GM23338 (cell line): ENCODE results near the gene PTPRA. TPM values are rescaled to one million over a fixed set of nuclear protein-coding genes. Genes with fewer than 3 reads are reported as not detected.

ENCODE experiments used
- ATAC-seq: fragments of 200-7000 bp; cut with Tn5 transposase; 3 replicates; pipeline ENCODE4 v1.9.1; 2020
- DNase-seq: peaks from one replicate; pipeline ENCODE4 v3.0.0-alpha.2; 2015; ENCODE audit warnings: low spot score
- H2AFZ ChIP-seq: fragments of 200-600 bp; sonication (generic); 2 replicates; pipeline ENCODE4 v1.8.0; 2016; ENCODE audit warnings: antibody characterized with exemption, mild to moderate bottlenecking, moderate library complexity
- H3F3A ChIP-seq: fragments of 200-600 bp; sonication (generic); replicated peaks from 2 replicates; pipeline ENCODE4 v1.8.0; 2017; ENCODE audit warnings: antibody characterized with exemption, mixed run types, low read depth
- H3K27ac ChIP-seq: fragments of 200-600 bp; sonication (generic); 2 replicates; pipeline ENCODE4 v1.6.1; 2016; ENCODE audit warnings: low read depth
- H3K27me3 ChIP-seq: fragments of 200-600 bp; sonication (generic); 2 replicates; pipeline ENCODE4 v1.8.0; 2016; ENCODE audit warnings: mild to moderate bottlenecking, mixed run types, moderate library complexity; ENCODE audit not compliant: insufficient read depth
- H3K36me3 ChIP-seq: fragments of 200-600 bp; sonication (generic); 2 replicates; pipeline ENCODE4 v1.8.0; 2016; ENCODE audit warnings: mild to moderate bottlenecking; ENCODE audit not compliant: insufficient read depth
- H3K4me1 ChIP-seq: fragments of 200-600 bp; sonication (generic); 2 replicates; pipeline ENCODE4 v1.8.0; 2016; ENCODE audit warnings: mild to moderate bottlenecking, moderate library complexity; ENCODE audit not compliant: insufficient read depth
- H3K4me2 ChIP-seq: fragments of 200-600 bp; sonication (generic); 2 replicates; pipeline ENCODE4 v1.7.1; 2017; ENCODE audit warnings: mixed run types
- H3K4me3 ChIP-seq: fragments of 200-600 bp; sonication (generic); 2 replicates; pipeline ENCODE4 v1.6.1; 2016; ENCODE audit warnings: mixed run types
- H3K79me2 ChIP-seq: fragments of 200-600 bp; sonication (generic); replicated peaks from 2 replicates; pipeline ENCODE4 v1.8.0; 2017; ENCODE audit warnings: mild to moderate bottlenecking; ENCODE audit not compliant: insufficient read depth
- H3K9me2 ChIP-seq: fragments of 200-600 bp; sonication (generic); 2 replicates; pipeline ENCODE4 v1.8.0; 2017; ENCODE audit not compliant: insufficient read depth
- H4K20me1 ChIP-seq: fragments of 200-600 bp; sonication (generic); replicated peaks from 2 replicates; pipeline ENCODE4 v1.8.0; 2017; ENCODE audit warnings: mild to moderate bottlenecking; ENCODE audit not compliant: insufficient read depth
- H3K27ac Mint-ChIP-seq: 2 replicates; pipeline ENCODE4 v1.8.0; 2020; ENCODE audit warnings: inconsistent platforms, mild to moderate bottlenecking, moderate library complexity, mixed read lengths
- H3K27me3 Mint-ChIP-seq: 3 replicates; pipeline ENCODE4 v1.8.0; 2022; ENCODE audit warnings: low read depth, mild to moderate bottlenecking, moderate library complexity, mixed read lengths, inconsistent platforms; ENCODE audit not compliant: insufficient read depth, poor library complexity
- H3K36me3 Mint-ChIP-seq: 3 replicates; pipeline ENCODE4 v1.8.0; 2021; ENCODE audit warnings: low read depth, mild to moderate bottlenecking, inconsistent platforms, moderate library complexity, mixed read lengths
- H3K4me1 Mint-ChIP-seq: 3 replicates; pipeline ENCODE4 v1.8.0; 2020; ENCODE audit warnings: mild to moderate bottlenecking, inconsistent platforms, mixed read lengths
- H3K4me3 Mint-ChIP-seq: 3 replicates; pipeline ENCODE4 v1.8.0; 2021; ENCODE audit warnings: moderate library complexity, mild to moderate bottlenecking, inconsistent platforms, mixed read lengths
- H3K9me3 Mint-ChIP-seq: 3 replicates; pipeline ENCODE4 v1.8.0; 2020; ENCODE audit warnings: moderate library complexity, mild to moderate bottlenecking, inconsistent platforms, mixed read lengths
- CREB1 ChIP-seq: fragments of 250-450 bp; sonication (Bioruptor Pico); IDR thresholded peaks from 2 replicates; pipeline ENCODE4 v1.5.0; 2020; ENCODE audit warnings: low read depth, mild to moderate bottlenecking, moderate library complexity
- EZH2 ChIP-seq: fragments of 200-600 bp; sonication (generic); IDR thresholded peaks from one replicate; pipeline ENCODE4 v1.8.0; 2017; ENCODE audit warnings: antibody characterized with exemption, mild to moderate bottlenecking, low read depth; ENCODE audit not compliant: unreplicated experiment
- EZH2phosphoT487 ChIP-seq: fragments of 200-600 bp; sonication (generic); IDR thresholded peaks from one replicate; pipeline ENCODE4 v1.8.1; 2018; ENCODE audit warnings: antibody characterized with exemption; ENCODE audit not compliant: unreplicated experiment
- JUNB ChIP-seq: IDR thresholded peaks from one replicate; pipeline ENCODE4 v1.6.1; 2016; ENCODE audit warnings: antibody characterized with exemption; ENCODE audit not compliant: unreplicated experiment
- NANOG ChIP-seq: IDR thresholded peaks from 2 replicates; pipeline ENCODE4 v1.6.1; 2016; ENCODE audit warnings: antibody characterized with exemption, borderline replicate concordance
- POLR2AphosphoS5 ChIP-seq: IDR thresholded peaks from 2 replicates; pipeline ENCODE4 v1.6.1; 2016; ENCODE audit warnings: antibody characterized with exemption, low read depth
- REST ChIP-seq: IDR thresholded peaks from one replicate; pipeline ENCODE4 v1.6.1; 2018; ENCODE audit warnings: antibody characterized with exemption; ENCODE audit not compliant: unreplicated experiment
- STAT1 ChIP-seq: IDR thresholded peaks from one replicate; pipeline ENCODE4 v1.6.1; 2016; ENCODE audit warnings: antibody characterized with exemption; ENCODE audit not compliant: unreplicated experiment
- ZNF114 ChIP-seq: fragments of 250-450 bp; sonication (Bioruptor Pico); IDR thresholded peaks from 2 replicates; pipeline ENCODE4 v1.5.0; 2020; ENCODE audit warnings: mild to moderate bottlenecking, moderate library complexity
- ZNF331 ChIP-seq: fragments of 250-450 bp; sonication (Bioruptor Pico); IDR thresholded peaks from 2 replicates; pipeline ENCODE4 v1.5.0; 2020; ENCODE audit warnings: low read depth, mild to moderate bottlenecking, moderate library complexity
- ZNF462 ChIP-seq: fragments of 250-450 bp; sonication (Bioruptor Pico); IDR thresholded peaks from 2 replicates; pipeline ENCODE4 v1.5.0; 2020; ENCODE audit warnings: mild to moderate bottlenecking, moderate library complexity
- polyA plus RNA-seq: library from polyadenylated mRNA; unstranded; fragments of >200 nt; fragmentation: Nextera tagmentation; extraction: Ambion mirVana; gene quantifications from 2 replicates; pipeline ENCODE4 v1.2.1, GENCODE V29; 2016
- total RNA-seq: library from RNA; depleted of rRNA; stranded (reverse); fragments of >200 nt; shearing (Covaris generic); gene quantifications from 2 replicates; pipeline ENCODE4 v1.2.3, GENCODE V29; 2014
- TF ChIP-seq, protein P1 (sequence below): IDR thresholded peaks from 2 replicates; pipeline ENCODE4 v1.6.1; 2016; ENCODE audit warnings: antibody characterized with exemption
- TF ChIP-seq, protein P2 (sequence below), 2 experiments: fragments of 200-600 bp in 1 of 2; sonication (generic) in 1 of 2; conservative IDR thresholded peaks; 2 replicates each; pipeline versions ENCODE4 v1.5.1 to v1.6.1; 2016 to 2017; ENCODE audit warnings: antibody characterized with exemption in 2 of 2, low read depth in 2 of 2, mild to moderate bottlenecking in 2 of 2, moderate library complexity in 1 of 2

PTPRA gene
- total and polyA plus RNA-seq, 2 experiments from 2014 or later, result 37.8 to 39.3 TPM

- Histone ChIP-seq H3K4me3 (no peak overlapping the region), H3K27ac (no peak overlapping the region), H3K9me2 (no peaks in the 10 kb centered on the region), H3K4me1 (no peaks in the 10 kb centered on the region), H3K79me2 (peaks cover 78% of the 10 kb centered on the region), H4K20me1 (peaks cover 9% of the 10 kb centered on the region; the same call in 1 of the 2 replicates), H2AFZ (no peak overlapping the region), H3F3A (no peaks in the 10 kb centered on the region), H3K36me3 (no peaks in the 10 kb centered on the region), H3K27me3 (no peaks in the 10 kb centered on the region), H3K4me2 (no peak overlapping the region)
- no peak for DNase-seq
- Mint-ChIP-seq H3K36me3 (peaks cover 31% of the 10 kb centered on the region), H3K9me3 (peaks cover 14% of the 10 kb centered on the region; the same call in 2 of the 3 replicates), H3K27me3 (no peaks in the 10 kb centered on the region), H3K27ac (no peak overlapping the region), H3K4me3 (no peak overlapping the region), H3K4me1 (no peaks in the 10 kb centered on the region)
- TF ChIP-seq EZH2phosphoT487 (no peak), ZNF114 (CRISPR knock-in tag) (no peak), ZNF331 (CRISPR knock-in tag) (no peak), ZNF462 (CRISPR knock-in tag) (no peak), REST (no peak), POLR2AphosphoS5 (no peak), EZH2 (no peak), NANOG (no peak), STAT1 (no peak), CREB1 (CRISPR knock-in tag) (no peak), JUNB (no peak)
- TF ChIP-seq, protein P1, sequence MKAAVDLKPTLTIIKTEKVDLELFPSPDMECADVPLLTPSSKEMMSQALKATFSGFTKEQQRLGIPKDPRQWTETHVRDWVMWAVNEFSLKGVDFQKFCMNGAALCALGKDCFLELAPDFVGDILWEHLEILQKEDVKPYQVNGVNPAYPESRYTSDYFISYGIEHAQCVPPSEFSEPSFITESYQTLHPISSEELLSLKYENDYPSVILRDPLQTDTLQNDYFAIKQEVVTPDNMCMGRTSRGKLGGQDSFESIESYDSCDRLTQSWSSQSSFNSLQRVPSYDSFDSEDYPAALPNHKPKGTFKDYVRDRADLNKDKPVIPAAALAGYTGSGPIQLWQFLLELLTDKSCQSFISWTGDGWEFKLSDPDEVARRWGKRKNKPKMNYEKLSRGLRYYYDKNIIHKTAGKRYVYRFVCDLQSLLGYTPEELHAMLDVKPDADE, result no peak
- TF ChIP-seq, protein P2, sequence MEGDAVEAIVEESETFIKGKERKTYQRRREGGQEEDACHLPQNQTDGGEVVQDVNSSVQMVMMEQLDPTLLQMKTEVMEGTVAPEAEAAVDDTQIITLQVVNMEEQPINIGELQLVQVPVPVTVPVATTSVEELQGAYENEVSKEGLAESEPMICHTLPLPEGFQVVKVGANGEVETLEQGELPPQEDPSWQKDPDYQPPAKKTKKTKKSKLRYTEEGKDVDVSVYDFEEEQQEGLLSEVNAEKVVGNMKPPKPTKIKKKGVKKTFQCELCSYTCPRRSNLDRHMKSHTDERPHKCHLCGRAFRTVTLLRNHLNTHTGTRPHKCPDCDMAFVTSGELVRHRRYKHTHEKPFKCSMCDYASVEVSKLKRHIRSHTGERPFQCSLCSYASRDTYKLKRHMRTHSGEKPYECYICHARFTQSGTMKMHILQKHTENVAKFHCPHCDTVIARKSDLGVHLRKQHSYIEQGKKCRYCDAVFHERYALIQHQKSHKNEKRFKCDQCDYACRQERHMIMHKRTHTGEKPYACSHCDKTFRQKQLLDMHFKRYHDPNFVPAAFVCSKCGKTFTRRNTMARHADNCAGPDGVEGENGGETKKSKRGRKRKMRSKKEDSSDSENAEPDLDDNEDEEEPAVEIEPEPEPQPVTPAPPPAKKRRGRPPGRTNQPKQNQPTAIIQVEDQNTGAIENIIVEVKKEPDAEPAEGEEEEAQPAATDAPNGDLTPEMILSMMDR (conservative IDR thresholded peaks at IDR 0.05; ENCODE audit: low read depth in 2 of 2), result no peak
- no peak for ATAC-seq
Observed at GRCh38 chr20:2902818-2903217, 29.5 kb downstream of the PTPRA start.
